ENCODE data around the gene KIF1B.
"Not testable (repeated sequence)": the region's sequence is repeated elsewhere in the genome, so short reads cannot be mapped to it uniquely, and the experiment has no call there.

Gene KIF1B

GRCh38 chr1:10193288-10193687 lies 17.1 kb upstream of the KIF1B start:
- no peak for DNase-seq (ENCODE audit: insufficient read length, low spot score)
- no peak for FAIRE-seq

GRCh38 chr1:10195570-10195969 lies 14.8 kb upstream of the KIF1B start:
- DNase-seq (ENCODE audit: insufficient read length, low spot score) (no peak), FAIRE-seq (no peak)

GRCh38 chr1:10196976-10197375 lies 13.4 kb upstream of the KIF1B start:
- DNase-seq (ENCODE audit: insufficient read length, low spot score) (no peak), FAIRE-seq (no peak)

- FAIRE-seq, result no peak
Observed at GRCh38 chr1:10200620-10201019, 9.8 kb upstream of the KIF1B start.

GRCh38 chr1:10204003-10204642 lies 6.2 kb upstream of the KIF1B start:
- no peak for DNase-seq (ENCODE audit: insufficient read length, low spot score)
- FAIRE-seq, result no peak

More at GRCh38 chr1:10200620-10201019, 9.8 kb upstream of the KIF1B start:
- no peak for DNase-seq (ENCODE audit: insufficient read length, low spot score)

- not testable (repeated sequence) for DNase-seq (ENCODE audit: insufficient read length, low spot score); FAIRE-seq
Observed at GRCh38 chr1:10205206-10205605, 5.2 kb upstream of the KIF1B start.

GRCh38 chr1:10207810-10208209 lies 2.6 kb upstream of the KIF1B start:
- FAIRE-seq, result no peak

GRCh38 chr1:10208537-10208936 lies 1.8 kb upstream of the KIF1B start:
- FAIRE-seq, result no peak
- no peak for DNase-seq (ENCODE audit: insufficient read length, low spot score)

More at GRCh38 chr1:10207810-10208209, 2.6 kb upstream of the KIF1B start:
- no peak for DNase-seq (ENCODE audit: insufficient read length, low spot score)

- DNase-seq (ENCODE audit: insufficient read length, low spot score) (no peak), FAIRE-seq (no peak)
Observed at GRCh38 chr1:10209590-10209904, 823 bp upstream of the KIF1B start.

GRCh38 chr1:10210841-10211804 lies 753 bp downstream of the KIF1B start:
- FAIRE-seq (no peak), DNase-seq (ENCODE audit: insufficient read length, low spot score) (no peak)

- FAIRE-seq (no peak), DNase-seq (ENCODE audit: insufficient read length, low spot score) (no peak)
Observed at GRCh38 chr1:10211805-10212410, 1.5 kb downstream of the KIF1B start.

- FAIRE-seq (no peak), DNase-seq (ENCODE audit: insufficient read length, low spot score) (no peak)
Observed at GRCh38 chr1:10212476-10212875, 2.1 kb downstream of the KIF1B start.

- DNase-seq (ENCODE audit: insufficient read length, low spot score) (no peak), FAIRE-seq (no peak)
Observed at GRCh38 chr1:10213186-10213705, 2.9 kb downstream of the KIF1B start.

GRCh38 chr1:10216090-10216749 lies 5.8 kb downstream of the KIF1B start:
- FAIRE-seq (peak; percentile 47), DNase-seq (ENCODE audit: insufficient read length, low spot score) (no peak)

- no peak for DNase-seq (ENCODE audit: insufficient read length, low spot score)
- FAIRE-seq, result no peak
Observed at GRCh38 chr1:10217748-10218441, 7.5 kb downstream of the KIF1B start.

- DNase-seq (ENCODE audit: insufficient read length, low spot score) (no peak), FAIRE-seq (no peak)
Observed at GRCh38 chr1:10220200-10220599, 9.8 kb downstream of the KIF1B start.

- FAIRE-seq; DNase-seq (ENCODE audit: insufficient read length, low spot score): not testable (repeated sequence)
Observed at GRCh38 chr1:10220657-10221056, 10.3 kb downstream of the KIF1B start.

- DNase-seq (ENCODE audit: insufficient read length, low spot score), result no peak
- FAIRE-seq, result no peak
Observed at GRCh38 chr1:10225573-10225972, 15.2 kb downstream of the KIF1B start.

- no peak for DNase-seq (ENCODE audit: insufficient read length, low spot score)
- no peak for FAIRE-seq
Observed at GRCh38 chr1:10228528-10228927, 18.2 kb downstream of the KIF1B start.

- DNase-seq (ENCODE audit: insufficient read length, low spot score) (no peak), FAIRE-seq (no peak)
Observed at GRCh38 chr1:10229903-10230302, 19.5 kb downstream of the KIF1B start.

Measured in GM19239 (cell line).